ENCODE measurements around the gene JPH3. TPM values are rescaled to one million over a fixed set of nuclear protein-coding genes. Genes with fewer than 3 reads are reported as not detected.

Gene JPH3
- total and polyA plus RNA-seq, 2 experiments from 2014 or later: not detected

GRCh38 chr16:87634411-87634810 lies 32.1 kb downstream of the JPH3 start:
- H3K4me2 ChIP-seq (ENCODE audit: unreplicated experiment): no peak overlapping the region
- no peak for TF ChIP-seq EZH2 (IDR thresholded peaks at IDR 0.05; ENCODE audit: insufficient read depth, poor library complexity, severe bottlenecking)
- no peaks in the 10 kb centered on the region for H3K9me2 ChIP-seq (ENCODE audit: insufficient read depth)
- no peaks in the 10 kb centered on the region for H3K9me3 ChIP-seq (ENCODE audit: low read depth)
- H3K4me1 ChIP-seq (ENCODE audit: insufficient read depth): no peaks in the 10 kb centered on the region
- H4K20me1 ChIP-seq (ENCODE audit: insufficient read depth): no peaks in the 10 kb centered on the region
- no peak overlapping the region for H3K27ac ChIP-seq
- no peaks in the 10 kb centered on the region for H3F3A ChIP-seq (ENCODE audit: insufficient read depth)
- H3K27me3 ChIP-seq (replicated peaks; ENCODE audit: insufficient read depth): peaks cover 13% of the 10 kb centered on the region
- H3K4me3 ChIP-seq: no peak overlapping the region
- no peaks in the 10 kb centered on the region for H3K79me2 ChIP-seq (ENCODE audit: insufficient read depth)
- in situ Hi-C loops (cut with MboI): no loop called here
- DNase-seq: no peak
- 81 to 83% methylated on average over 12 to 13 of the region's 14 CpGs for WGBS, 2 experiments (ENCODE audit: low coverage in 1 of 2, low lambda C conversion rate in 2 of 2, missing lambda C conversion rate in 2 of 2)
- no peak overlapping the region for H3K9ac ChIP-seq
- no peaks in the 10 kb centered on the region for H3K36me3 ChIP-seq (ENCODE audit: low read depth)
- H2AFZ ChIP-seq: no peak overlapping the region

- 0 out of 2 replicates have a peak overlapping the region, but pooled peaks have one; percentile 28 for H2AFZ ChIP-seq
- no peak overlapping the region for H3K27ac ChIP-seq
- peak overlapping the region; percentile 50 for H3K4me2 ChIP-seq (ENCODE audit: unreplicated experiment)
- 19 to 24% methylated on average over 17 to 22 of the region's 23 CpGs for WGBS, 2 experiments (ENCODE audit: low coverage in 1 of 2, low lambda C conversion rate in 2 of 2, missing lambda C conversion rate in 2 of 2)
- 0 out of 2 replicates have a peak overlapping the region, but pooled peaks have one; percentile 26 for H3K4me3 ChIP-seq
- no peak overlapping the region; the same call in 1 of the 2 replicates for H3K9ac ChIP-seq
- H3K36me3 ChIP-seq (ENCODE audit: low read depth): no peaks in the 10 kb centered on the region
- peak; percentile 64 for DNase-seq
- H4K20me1 ChIP-seq (ENCODE audit: insufficient read depth): no peaks in the 10 kb centered on the region
- H3K9me3 ChIP-seq (ENCODE audit: low read depth): no peaks in the 10 kb centered on the region
- in situ Hi-C loops (cut with MboI): no loop called here
- no peaks in the 10 kb centered on the region for H3K4me1 ChIP-seq (ENCODE audit: insufficient read depth)
- H3K79me2 ChIP-seq (ENCODE audit: insufficient read depth): no peaks in the 10 kb centered on the region
- peaks cover 17% of the 10 kb centered on the region for H3K27me3 ChIP-seq (replicated peaks; ENCODE audit: insufficient read depth)
- no peak for TF ChIP-seq EZH2 (IDR thresholded peaks at IDR 0.05; ENCODE audit: insufficient read depth, poor library complexity, severe bottlenecking)
- no peak for TF ChIP-seq EZH2phosphoT487 (IDR thresholded peaks at IDR 0.05; ENCODE audit: insufficient read depth, low read depth)
- no peaks in the 10 kb centered on the region for H3K9me2 ChIP-seq (ENCODE audit: insufficient read depth)
- no peaks in the 10 kb centered on the region for H3F3A ChIP-seq (ENCODE audit: insufficient read depth)
Observed at GRCh38 chr16:87635541-87636049, 33.3 kb downstream of the JPH3 start.

- Histone ChIP-seq H3K9ac (no peak overlapping the region; the same call in 1 of the 2 replicates), H3K4me2 (ENCODE audit: unreplicated experiment) (peak overlapping the region; percentile 50), H4K20me1 (ENCODE audit: insufficient read depth) (no peaks in the 10 kb centered on the region), H3K4me3 (peak overlapping the region; percentile 50), H3K4me1 (ENCODE audit: insufficient read depth) (no peaks in the 10 kb centered on the region), H3K79me2 (ENCODE audit: insufficient read depth) (no peaks in the 10 kb centered on the region), H3K36me3 (ENCODE audit: low read depth) (no peaks in the 10 kb centered on the region), H3K27me3 (replicated peaks; ENCODE audit: insufficient read depth) (peaks cover 15% of the 10 kb centered on the region), H3K9me3 (ENCODE audit: low read depth) (no peaks in the 10 kb centered on the region), H3K9me2 (ENCODE audit: insufficient read depth) (no peaks in the 10 kb centered on the region), H3K27ac (no peak overlapping the region), H3F3A (ENCODE audit: insufficient read depth) (no peaks in the 10 kb centered on the region), H2AFZ (peak overlapping the region; percentile 28; the same call in 1 of the 2 replicates)
- peak; percentile 92 for DNase-seq
- TF ChIP-seq EZH2phosphoT487 (IDR thresholded peaks at IDR 0.05; ENCODE audit: insufficient read depth, low read depth): no peak
- no peak for TF ChIP-seq EZH2 (IDR thresholded peaks at IDR 0.05; ENCODE audit: insufficient read depth, poor library complexity, severe bottlenecking)
- WGBS, 2 experiments (ENCODE audit: low coverage in 1 of 2, low lambda C conversion rate in 2 of 2, missing lambda C conversion rate in 2 of 2): 7 to 12% methylated on average over 25 to 31 of the region's 31 CpGs
- in situ Hi-C loops (cut with MboI): no loop called here
Observed at GRCh38 chr16:87636050-87636684, 33.9 kb downstream of the JPH3 start.

GRCh38 chr16:87636741-87637140 lies 34.4 kb downstream of the JPH3 start:
- Histone ChIP-seq H4K20me1 (ENCODE audit: insufficient read depth) (no peaks in the 10 kb centered on the region), H3K4me2 (ENCODE audit: unreplicated experiment) (no peak overlapping the region), H3K9ac (no peak overlapping the region), H3K27ac (no peak overlapping the region), H3K4me3 (no peak overlapping the region), H2AFZ (peak overlapping the region; percentile 28; the same call in 1 of the 2 replicates), H3K4me1 (ENCODE audit: insufficient read depth) (no peaks in the 10 kb centered on the region), H3K9me3 (ENCODE audit: low read depth) (no peaks in the 10 kb centered on the region), H3K27me3 (replicated peaks; ENCODE audit: insufficient read depth) (peaks cover 10% of the 10 kb centered on the region), H3K9me2 (ENCODE audit: insufficient read depth) (no peaks in the 10 kb centered on the region), H3K36me3 (ENCODE audit: low read depth) (no peaks in the 10 kb centered on the region), H3K79me2 (ENCODE audit: insufficient read depth) (no peaks in the 10 kb centered on the region), H3F3A (ENCODE audit: insufficient read depth) (no peaks in the 10 kb centered on the region)
- TF ChIP-seq EZH2phosphoT487 (IDR thresholded peaks at IDR 0.05; ENCODE audit: insufficient read depth, low read depth) (no peak), EZH2 (IDR thresholded peaks at IDR 0.05; ENCODE audit: insufficient read depth, poor library complexity, severe bottlenecking) (no peak)
- in situ Hi-C loops (cut with MboI): no loop called here
- WGBS, 2 experiments (ENCODE audit: low coverage in 1 of 2, low lambda C conversion rate in 2 of 2, missing lambda C conversion rate in 2 of 2): 81 to 83% methylated on average over 22 of the region's 22 CpGs
- no peak for DNase-seq
